Esophagus muscularis mucosa (tissue), 4 donors: Measurements from ENCODE around the gene PIK3CD.

Source experiments
- CTCF ChIP-seq, 3 experiments: fragments of 200-600 bp in 2 of 3; fragments of 450-650 bp in 1 of 3; sonication (generic) in 2 of 3; IDR thresholded peaks; one replicate each; pipeline ENCODE4 v1.5.1; 2017 to 2019; ENCODE audit warnings: antibody characterized with exemption in 3 of 3, mild to moderate bottlenecking in 2 of 3, moderate library complexity in 1 of 3
- EP300 ChIP-seq: sonication (generic); formaldehyde crosslinking; IDR thresholded peaks from one replicate; pipeline ENCODE4 v1.6.1; 2017; ENCODE audit warnings: antibody characterized with exemption
- POLR2A ChIP-seq: fragments of 450-650 bp; IDR thresholded peaks from one replicate; pipeline ENCODE4 v1.6.1; 2017; ENCODE audit warnings: antibody characterized with exemption, moderate library complexity, mild to moderate bottlenecking, low read depth
- POLR2AphosphoS5 ChIP-seq, 2 donors: sonication (generic); formaldehyde crosslinking; IDR thresholded peaks; one replicate each; pipeline ENCODE4 v1.6.1; 2017; ENCODE audit warnings: antibody characterized with exemption in 2 of 2

- TF ChIP-seq CTCF (IDR thresholded peaks at IDR 0.05) (no peak), POLR2AphosphoS5 (IDR thresholded peaks at IDR 0.05) (no peak), POLR2A (no peak), EP300 (no peak)
These were observed 1.1 kb downstream of the PIK3CD start for GRCh38 chr1:9652379-9653209.
